ENCODE measurements around the gene PI16. TPM values are rescaled to one million over a fixed set of nuclear protein-coding genes. Genes with fewer than 3 reads are reported as not detected.

Gene PI16, protein sequence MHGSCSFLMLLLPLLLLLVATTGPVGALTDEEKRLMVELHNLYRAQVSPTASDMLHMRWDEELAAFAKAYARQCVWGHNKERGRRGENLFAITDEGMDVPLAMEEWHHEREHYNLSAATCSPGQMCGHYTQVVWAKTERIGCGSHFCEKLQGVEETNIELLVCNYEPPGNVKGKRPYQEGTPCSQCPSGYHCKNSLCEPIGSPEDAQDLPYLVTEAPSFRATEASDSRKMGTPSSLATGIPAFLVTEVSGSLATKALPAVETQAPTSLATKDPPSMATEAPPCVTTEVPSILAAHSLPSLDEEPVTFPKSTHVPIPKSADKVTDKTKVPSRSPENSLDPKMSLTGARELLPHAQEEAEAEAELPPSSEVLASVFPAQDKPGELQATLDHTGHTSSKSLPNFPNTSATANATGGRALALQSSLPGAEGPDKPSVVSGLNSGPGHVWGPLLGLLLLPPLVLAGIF
- 62.2 TPM for total RNA-seq
- 100 to 1,000 TPM in 1 of 4 donors, 10 to 100 TPM in 3; 31.9 to 113 (median 77.1) TPM for polyA plus RNA-seq

DNA sequence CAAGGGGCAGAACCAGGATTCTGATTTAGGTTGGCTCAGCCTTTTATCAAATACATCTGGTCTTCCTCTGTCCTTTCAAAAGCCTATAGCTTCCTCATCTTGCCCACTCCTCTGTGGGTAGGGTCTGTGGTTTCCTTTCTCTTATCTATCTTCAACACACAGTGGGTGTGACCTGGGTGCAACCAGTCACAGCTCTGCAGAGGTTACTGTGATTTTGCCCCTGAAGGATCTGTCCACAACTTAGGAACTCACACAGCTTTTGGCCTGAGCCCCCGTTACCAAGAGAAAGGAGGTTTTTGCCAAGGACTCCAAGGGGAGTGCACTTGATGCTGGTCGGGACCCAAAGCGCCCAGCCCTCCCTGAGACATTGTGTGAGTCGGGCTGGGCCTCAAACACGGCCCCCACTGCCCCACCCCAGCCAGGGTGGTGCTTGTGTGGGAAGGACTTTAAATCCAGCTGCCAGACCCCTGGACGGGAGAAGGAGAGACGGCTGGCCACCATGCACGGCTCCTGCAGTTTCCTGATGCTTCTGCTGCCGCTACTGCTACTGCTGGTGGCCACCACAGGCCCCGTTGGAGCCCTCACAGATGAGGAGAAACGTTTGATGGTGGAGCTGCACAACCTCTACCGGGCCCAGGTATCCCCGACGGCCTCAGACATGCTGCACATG lies at the start of gene PI16:
Gene PI16 (plus strand): TSS at position 477 of the 670 bp plus-strand sequence. CDS start 23 bp downstream, at position 500.
- Histone ChIP-seq H3K4me1 (ENCODE audit: control insufficient read depth, insufficient read depth, low read length, poor library complexity, severe bottlenecking) (peaks cover 48% of the 10 kb centered on the region), H3K4me3 (ENCODE audit: low read depth, low read length) (peak within 1 kb of the TSS; percentile 84)
- DNase-seq = peak in 2 of 3 donors; percentile 20 to 73

DNA sequence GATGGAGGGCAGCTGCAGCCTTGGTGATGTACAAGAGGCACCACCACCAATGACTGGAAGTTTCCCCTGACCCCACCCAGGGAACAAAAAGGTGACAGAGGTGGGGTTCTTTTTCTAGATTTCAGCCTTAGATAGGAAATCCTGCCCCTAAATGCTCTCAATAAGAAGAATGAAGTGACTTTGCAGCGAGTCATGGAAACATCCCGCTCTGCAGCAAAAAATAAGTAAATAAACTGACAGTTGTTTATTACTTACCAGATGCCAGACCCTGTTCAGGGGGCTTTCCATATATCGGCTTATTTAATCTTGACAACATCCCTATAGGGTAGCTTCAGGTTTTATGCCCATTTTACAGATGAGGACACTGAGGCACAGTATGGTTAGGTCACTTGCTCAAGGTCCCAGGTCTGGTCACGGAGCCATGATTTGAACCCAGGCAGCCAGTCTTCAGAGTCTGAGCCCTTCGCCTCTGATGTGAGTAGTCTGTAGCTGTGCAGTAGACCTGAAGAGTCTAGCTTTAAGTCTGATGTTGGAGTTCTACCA lies 49.6 kb upstream of the PI16 start:
- ATAC-seq (ENCODE audit: low read depth in 2 of 2) = no peak
- H3K27ac ChIP-seq (ENCODE audit: insufficient read depth, low read length, poor library complexity, severe bottlenecking) = no peak overlapping the region
- H3K36me3 ChIP-seq (ENCODE audit: control insufficient read depth, insufficient read depth, low read length) = peaks cover 64% of the 10 kb centered on the region
- Mint-ChIP-seq H3K4me1 (peaks cover 4 to 15% (median 12%) of the 10 kb centered on the region in 4 donors), H3K9me3 (no peaks in the 10 kb centered on the region), H3K36me3 (peaks cover 52% of the 10 kb centered on the region), H3K27me3 (no peaks in the 10 kb centered on the region), H3K4me3 (no peak overlapping the region), H3K27ac (no peak overlapping the region)
- no peaks in the 10 kb centered on the region for H3K27me3 ChIP-seq (ENCODE audit: control insufficient read depth, insufficient read depth, low read length)
- no peak for DNase-seq
- no peak overlapping the region for H3K4me3 ChIP-seq (ENCODE audit: low read depth, low read length)
- H3K9me3 ChIP-seq (ENCODE audit: control insufficient read depth in 2 of 2, low read length in 2 of 2) = no peaks in the 10 kb centered on the region
- no peaks in the 10 kb centered on the region for H3K4me1 ChIP-seq (ENCODE audit: control insufficient read depth, insufficient read depth, low read length, poor library complexity, severe bottlenecking)

More for the DNA sequence above, at the start of gene PI16:
- Histone ChIP-seq H3K9me3 (ENCODE audit: control insufficient read depth in 2 of 2, low read length in 2 of 2) (no peaks in the 10 kb centered on the region), H3K36me3 (ENCODE audit: control insufficient read depth, insufficient read depth, low read length) (peaks cover 3% of the 10 kb centered on the region), H3K27me3 (ENCODE audit: control insufficient read depth, insufficient read depth, low read length) (no peaks in the 10 kb centered on the region), H3K27ac (ENCODE audit: insufficient read depth, low read length, poor library complexity, severe bottlenecking) (peak within 1 kb of the TSS; percentile 43)
- Mint-ChIP-seq H3K36me3 (no peaks in the 10 kb centered on the region), H3K9me3 (no peaks in the 10 kb centered on the region), H3K4me1 (peaks cover 22 to 60% (median 40%) of the 10 kb centered on the region in 4 donors), H3K4me3 (peak within 1 kb of the TSS; percentile 88 to 96 (median 92)), H3K27me3 (no peaks in the 10 kb centered on the region), H3K27ac (peak within 1 kb of the TSS; percentile 73 to 93 (median 89))
- ATAC-seq (ENCODE audit: low read depth in 2 of 2) = peak; percentile 59 to 73

DNA sequence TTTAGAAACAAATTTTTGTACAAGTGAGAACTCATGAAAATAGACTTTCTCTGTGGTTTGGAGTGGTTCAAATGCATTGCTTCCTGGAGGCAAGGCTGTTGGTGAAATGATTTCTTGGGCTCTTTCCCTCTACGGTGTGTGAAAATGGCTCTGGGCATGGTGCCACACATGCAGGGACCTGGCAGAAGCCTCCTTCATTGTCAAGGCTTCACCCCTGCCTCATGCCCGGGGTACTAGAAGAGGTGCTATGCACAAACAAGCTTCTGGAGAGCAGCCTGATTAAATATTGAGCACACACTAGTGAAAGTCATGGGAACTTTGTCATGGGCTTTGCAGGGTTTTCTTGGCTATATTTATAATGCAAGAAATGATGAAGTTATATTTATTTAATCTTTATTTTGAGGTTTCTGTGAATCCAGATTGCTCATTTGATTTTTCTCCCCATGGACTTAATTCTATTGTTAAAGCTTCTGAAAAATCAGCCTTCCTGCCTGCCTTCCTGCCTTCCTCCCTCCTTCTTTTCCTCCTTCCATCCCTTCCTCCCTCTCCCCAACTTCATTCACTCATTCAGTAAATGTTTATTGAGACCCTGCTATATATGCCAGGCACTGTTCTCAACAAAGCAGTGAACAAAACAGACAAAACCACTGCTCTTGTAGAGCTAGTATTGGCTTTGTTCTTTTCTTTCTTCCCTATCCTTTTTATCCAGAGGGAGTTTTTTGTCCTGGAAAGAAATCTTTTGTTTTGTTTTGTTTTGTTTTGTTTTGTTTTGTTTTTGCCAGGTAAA lies 47.8 kb upstream of the PI16 start:
- Histone ChIP-seq H3K4me1 (ENCODE audit: control insufficient read depth, insufficient read depth, low read length, poor library complexity, severe bottlenecking) (peaks cover under 1% of the 10 kb centered on the region), H3K36me3 (ENCODE audit: control insufficient read depth, insufficient read depth, low read length) (peaks cover 60% of the 10 kb centered on the region), H3K9me3 (ENCODE audit: control insufficient read depth in 2 of 2, low read length in 2 of 2) (no peaks in the 10 kb centered on the region), H3K27ac (ENCODE audit: insufficient read depth, low read length, poor library complexity, severe bottlenecking) (no peak overlapping the region), H3K27me3 (ENCODE audit: control insufficient read depth, insufficient read depth, low read length) (no peaks in the 10 kb centered on the region), H3K4me3 (ENCODE audit: low read depth, low read length) (no peak overlapping the region)
- H3K27me3 Mint-ChIP-seq = no peaks in the 10 kb centered on the region
- peaks cover 4 to 23% (median 15%) of the 10 kb centered on the region in 4 donors for H3K4me1 Mint-ChIP-seq
- H3K36me3 Mint-ChIP-seq = peaks cover 52% of the 10 kb centered on the region
- H3K27ac Mint-ChIP-seq = peak overlapping the region in 2 of 3 donors; percentile 51 to 57
- ATAC-seq (ENCODE audit: low read depth in 2 of 2) (no peak), DNase-seq (no peak)
- no peaks in the 10 kb centered on the region for H3K9me3 Mint-ChIP-seq
- H3K4me3 Mint-ChIP-seq = no peak overlapping the region

DNA sequence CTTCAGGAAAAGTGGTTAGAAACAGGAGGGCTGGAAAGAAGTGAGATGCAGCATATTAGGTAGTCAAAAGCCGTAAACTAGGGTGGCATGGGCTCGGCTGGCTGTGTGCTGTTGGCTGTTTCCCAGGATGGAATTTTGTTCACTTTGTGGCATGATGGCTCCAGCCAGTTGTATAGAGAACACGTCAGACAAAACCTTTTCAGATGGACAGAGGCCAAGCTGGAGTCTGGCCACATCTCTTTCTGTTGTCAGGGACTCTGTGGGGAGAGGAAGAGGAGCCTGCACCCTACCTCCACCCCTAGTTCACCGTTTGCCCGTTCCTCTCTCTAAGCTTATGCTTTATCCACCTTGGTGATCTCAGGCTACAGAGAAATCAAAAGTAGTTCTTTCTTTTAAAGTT lies 46.8 kb upstream of the PI16 start:
- Histone ChIP-seq H3K27ac (ENCODE audit: insufficient read depth, low read length, poor library complexity, severe bottlenecking) (peak overlapping the region; percentile 10), H3K27me3 (ENCODE audit: control insufficient read depth, insufficient read depth, low read length) (no peaks in the 10 kb centered on the region), H3K36me3 (ENCODE audit: control insufficient read depth, insufficient read depth, low read length) (peaks cover 51% of the 10 kb centered on the region), H3K4me3 (ENCODE audit: low read depth, low read length) (no peak overlapping the region), H3K4me1 (ENCODE audit: control insufficient read depth, insufficient read depth, low read length, poor library complexity, severe bottlenecking) (peaks cover 11% of the 10 kb centered on the region), H3K9me3 (ENCODE audit: control insufficient read depth in 2 of 2, low read length in 2 of 2) (no peaks in the 10 kb centered on the region)
- ATAC-seq (ENCODE audit: low read depth in 2 of 2) = no peak
- no peak for DNase-seq
- Mint-ChIP-seq H3K9me3 (no peaks in the 10 kb centered on the region), H3K36me3 (peaks cover 48% of the 10 kb centered on the region), H3K4me3 (no peak overlapping the region), H3K27ac (peak overlapping the region in 2 of 3 donors; percentile 35 to 40), H3K4me1 (peaks cover 10 to 33% (median 24%) of the 10 kb centered on the region in 4 donors), H3K27me3 (no peaks in the 10 kb centered on the region)

DNA sequence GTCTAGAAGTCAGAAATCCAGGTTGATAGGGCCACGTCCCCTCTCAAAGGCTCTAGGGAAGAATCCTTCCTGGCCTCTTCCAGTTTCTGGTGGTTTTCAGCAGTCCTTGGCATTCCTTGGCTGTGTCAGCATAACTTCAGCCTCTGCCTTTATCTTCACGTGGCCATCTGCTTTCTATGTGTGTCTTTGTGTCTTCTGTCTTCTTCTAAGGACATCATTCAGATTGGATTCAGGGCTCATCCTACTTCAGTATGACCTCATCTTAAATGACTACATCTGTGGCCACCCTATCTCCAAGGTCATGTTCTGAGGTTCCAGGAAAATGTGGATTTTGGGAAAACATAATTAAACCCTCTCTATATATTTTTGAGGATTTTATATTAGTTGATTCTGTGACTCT lies 45.8 kb upstream of the PI16 start:
- no peaks in the 10 kb centered on the region for H3K9me3 Mint-ChIP-seq
- peak overlapping the region in 1 of 3 donors; percentile 18 for H3K27ac Mint-ChIP-seq
- ATAC-seq (ENCODE audit: low read depth in 2 of 2) (no peak), DNase-seq (no peak)
- no peak overlapping the region for H3K4me3 ChIP-seq (ENCODE audit: low read depth, low read length)
- H3K4me1 ChIP-seq (ENCODE audit: control insufficient read depth, insufficient read depth, low read length, poor library complexity, severe bottlenecking) = peaks cover 19% of the 10 kb centered on the region
- no peaks in the 10 kb centered on the region for H3K27me3 ChIP-seq (ENCODE audit: control insufficient read depth, insufficient read depth, low read length)
- H3K36me3 ChIP-seq (ENCODE audit: control insufficient read depth, insufficient read depth, low read length) = peaks cover 48% of the 10 kb centered on the region
- no peak overlapping the region for H3K4me3 Mint-ChIP-seq
- no peak overlapping the region for H3K27ac ChIP-seq (ENCODE audit: insufficient read depth, low read length, poor library complexity, severe bottlenecking)
- peaks cover 12 to 43% (median 29%) of the 10 kb centered on the region in 4 donors for H3K4me1 Mint-ChIP-seq
- H3K27me3 Mint-ChIP-seq = no peaks in the 10 kb centered on the region
- no peaks in the 10 kb centered on the region for H3K9me3 ChIP-seq (ENCODE audit: control insufficient read depth in 2 of 2, low read length in 2 of 2)
- H3K36me3 Mint-ChIP-seq = peaks cover 44% of the 10 kb centered on the region

DNA sequence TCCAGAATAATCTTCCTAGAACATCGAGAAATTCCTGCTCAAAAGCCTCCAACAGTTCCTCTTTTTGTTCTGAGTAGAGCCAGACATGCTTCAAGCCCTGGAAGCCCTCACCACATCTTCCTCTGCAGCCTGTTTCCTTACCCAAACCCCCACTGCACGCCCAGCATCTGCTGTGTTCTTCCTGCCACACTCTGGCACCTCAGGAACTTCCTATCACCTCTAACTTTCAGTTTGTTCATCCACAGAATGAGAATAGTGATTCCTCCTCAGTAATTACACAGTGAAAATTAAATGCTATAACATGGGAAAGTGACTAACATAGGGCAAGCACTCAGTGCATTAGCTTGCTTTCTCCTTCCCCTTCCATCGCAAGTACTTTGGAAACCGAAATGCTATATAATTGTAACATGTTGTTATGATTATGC lies 42.5 kb upstream of the PI16 start:
- peak overlapping the region; percentile 22 to 79 (median 64) for H3K4me3 Mint-ChIP-seq
- H3K27ac ChIP-seq (ENCODE audit: insufficient read depth, low read length, poor library complexity, severe bottlenecking) = peak overlapping the region; percentile 48
- H3K4me1 Mint-ChIP-seq = peaks cover 12 to 42% (median 30%) of the 10 kb centered on the region in 4 donors
- H3K36me3 Mint-ChIP-seq = peaks cover 38% of the 10 kb centered on the region
- H3K27me3 Mint-ChIP-seq = no peaks in the 10 kb centered on the region
- no peaks in the 10 kb centered on the region for H3K9me3 Mint-ChIP-seq
- peaks cover 23% of the 10 kb centered on the region for H3K4me1 ChIP-seq (ENCODE audit: control insufficient read depth, insufficient read depth, low read length, poor library complexity, severe bottlenecking)
- H3K27me3 ChIP-seq (ENCODE audit: control insufficient read depth, insufficient read depth, low read length) = no peaks in the 10 kb centered on the region
- peak; percentile 18 to 29 for ATAC-seq (ENCODE audit: low read depth in 2 of 2)
- H3K36me3 ChIP-seq (ENCODE audit: control insufficient read depth, insufficient read depth, low read length) = peaks cover 45% of the 10 kb centered on the region
- H3K27ac Mint-ChIP-seq = peak overlapping the region; percentile 83 to 95 (median 84)
- peak in 2 of 3 donors; percentile 9 to 43 for DNase-seq
- H3K9me3 ChIP-seq (ENCODE audit: control insufficient read depth in 2 of 2, low read length in 2 of 2) = no peaks in the 10 kb centered on the region
- H3K4me3 ChIP-seq (ENCODE audit: low read depth, low read length) = peak overlapping the region; percentile 75

DNA sequence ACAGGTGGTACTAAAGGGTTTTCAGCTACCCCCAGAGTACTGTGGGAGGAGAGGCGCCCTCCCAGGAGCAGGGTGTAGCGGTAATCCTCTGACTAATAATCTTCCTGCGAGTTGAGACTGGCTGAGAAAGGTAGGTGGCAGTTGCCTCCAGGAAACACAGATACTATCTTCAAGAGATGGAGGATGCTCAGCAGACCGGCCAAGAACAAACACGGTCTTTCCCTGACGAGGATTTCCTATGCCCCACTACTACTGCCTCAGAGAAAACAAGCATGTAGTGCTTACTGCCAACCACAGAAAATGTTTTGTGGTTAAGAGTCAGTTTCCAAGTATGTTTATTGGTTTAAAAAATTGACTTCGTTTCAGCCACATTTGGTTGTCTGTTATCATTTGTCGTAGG lies 42.0 kb upstream of the PI16 start:
- Histone ChIP-seq H3K9me3 (ENCODE audit: control insufficient read depth in 2 of 2, low read length in 2 of 2) (no peaks in the 10 kb centered on the region), H3K27ac (ENCODE audit: insufficient read depth, low read length, poor library complexity, severe bottlenecking) (peak overlapping the region; percentile 48), H3K4me1 (ENCODE audit: control insufficient read depth, insufficient read depth, low read length, poor library complexity, severe bottlenecking) (peaks cover 23% of the 10 kb centered on the region), H3K4me3 (ENCODE audit: low read depth, low read length) (peak overlapping the region; percentile 75), H3K27me3 (ENCODE audit: control insufficient read depth, insufficient read depth, low read length) (no peaks in the 10 kb centered on the region), H3K36me3 (ENCODE audit: control insufficient read depth, insufficient read depth, low read length) (peaks cover 48% of the 10 kb centered on the region)
- DNase-seq = peak; percentile 12 to 86 (median 47)
- peak overlapping the region; percentile 22 to 79 (median 64) for H3K4me3 Mint-ChIP-seq
- peaks cover 12 to 42% (median 30%) of the 10 kb centered on the region in 4 donors for H3K4me1 Mint-ChIP-seq
- H3K27ac Mint-ChIP-seq = peak overlapping the region; percentile 83 to 95 (median 84)
- no peaks in the 10 kb centered on the region for H3K9me3 Mint-ChIP-seq
- peak; percentile 83 to 85 for ATAC-seq (ENCODE audit: low read depth in 2 of 2)
- peaks cover 33% of the 10 kb centered on the region for H3K36me3 Mint-ChIP-seq
- H3K27me3 Mint-ChIP-seq = no peaks in the 10 kb centered on the region

Measured in CD4-positive, CD25-positive, alpha-beta regulatory T cell (primary cell).